AG04449 (cell line): Measurements from ENCODE around the gene HSPA12B.

Experiments used
- CTCF ChIA-PET: fragments of 350-600 bp; formaldehyde crosslinking; extraction: SDS; loops from one replicate; lab custom pipeline; 2021; ENCODE audit warnings: antibody characterized with exemption; lab: Yijun Ruan, JAX
- POLR2A ChIA-PET: fragments of 400-600, 350-600 bp; formaldehyde crosslinking; extraction: SDS; loops from one replicate; lab custom pipeline; 2020; ENCODE audit warnings: antibody characterized with exemption, inconsistent platforms; lab: Yijun Ruan, JAX
- DNase-seq: peaks from one replicate; pipeline ENCODE4 v3.0.0-alpha.2; 2010; ENCODE audit warnings: low read depth, low spot score
- H3K4me3 ChIP-seq: 2 replicates; pipeline ENCODE4 v1.5.1; 2011; ENCODE audit warnings: low read depth, mild to moderate bottlenecking, control low read depth, low read length
- TF ChIP-seq, protein P1 (sequence below): IDR thresholded peaks from one replicate; pipeline ENCODE4 v1.5.1; 2011; ENCODE audit warnings: mild to moderate bottlenecking, moderate library complexity, low read length, control low read depth, inconsistent platforms; ENCODE audit not compliant: insufficient read depth; ENCODE audit errors: missing control alignments

Gene HSPA12B

DNA sequence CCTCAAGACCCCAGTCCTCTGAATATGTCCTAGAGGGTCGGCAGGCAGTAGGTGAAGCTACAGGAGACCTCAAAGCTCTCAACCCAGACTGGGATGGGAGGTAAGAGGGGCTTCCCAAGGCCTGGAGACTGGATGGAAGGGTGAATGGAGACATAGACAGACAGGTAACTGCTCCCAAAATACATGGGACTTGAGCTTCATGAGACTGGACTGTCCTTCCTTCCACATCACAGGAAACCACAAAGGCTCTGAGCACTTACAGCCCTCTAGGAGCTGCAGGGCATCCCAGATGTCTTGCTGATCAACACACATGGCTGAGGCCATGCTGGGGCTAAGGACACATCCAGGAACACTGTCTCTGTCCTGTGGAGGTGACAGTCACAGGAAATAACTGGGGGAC, 11.6 kb downstream of the HSPA12B start:
- DNase-seq, result no peak
- ChIA-PET CTCF (interaction anchor here (1.0 to 11.2 kb wide), 5 partner anchors 9 to 67 kb away, joined by 3 to 119 read pairs (median 16); no protein-coding TSS in a partner anchor), POLR2A (no interaction called here)
- no peak overlapping the region for H3K4me3 ChIP-seq
- TF ChIP-seq, protein P1, sequence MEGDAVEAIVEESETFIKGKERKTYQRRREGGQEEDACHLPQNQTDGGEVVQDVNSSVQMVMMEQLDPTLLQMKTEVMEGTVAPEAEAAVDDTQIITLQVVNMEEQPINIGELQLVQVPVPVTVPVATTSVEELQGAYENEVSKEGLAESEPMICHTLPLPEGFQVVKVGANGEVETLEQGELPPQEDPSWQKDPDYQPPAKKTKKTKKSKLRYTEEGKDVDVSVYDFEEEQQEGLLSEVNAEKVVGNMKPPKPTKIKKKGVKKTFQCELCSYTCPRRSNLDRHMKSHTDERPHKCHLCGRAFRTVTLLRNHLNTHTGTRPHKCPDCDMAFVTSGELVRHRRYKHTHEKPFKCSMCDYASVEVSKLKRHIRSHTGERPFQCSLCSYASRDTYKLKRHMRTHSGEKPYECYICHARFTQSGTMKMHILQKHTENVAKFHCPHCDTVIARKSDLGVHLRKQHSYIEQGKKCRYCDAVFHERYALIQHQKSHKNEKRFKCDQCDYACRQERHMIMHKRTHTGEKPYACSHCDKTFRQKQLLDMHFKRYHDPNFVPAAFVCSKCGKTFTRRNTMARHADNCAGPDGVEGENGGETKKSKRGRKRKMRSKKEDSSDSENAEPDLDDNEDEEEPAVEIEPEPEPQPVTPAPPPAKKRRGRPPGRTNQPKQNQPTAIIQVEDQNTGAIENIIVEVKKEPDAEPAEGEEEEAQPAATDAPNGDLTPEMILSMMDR, result no peak

DNA sequence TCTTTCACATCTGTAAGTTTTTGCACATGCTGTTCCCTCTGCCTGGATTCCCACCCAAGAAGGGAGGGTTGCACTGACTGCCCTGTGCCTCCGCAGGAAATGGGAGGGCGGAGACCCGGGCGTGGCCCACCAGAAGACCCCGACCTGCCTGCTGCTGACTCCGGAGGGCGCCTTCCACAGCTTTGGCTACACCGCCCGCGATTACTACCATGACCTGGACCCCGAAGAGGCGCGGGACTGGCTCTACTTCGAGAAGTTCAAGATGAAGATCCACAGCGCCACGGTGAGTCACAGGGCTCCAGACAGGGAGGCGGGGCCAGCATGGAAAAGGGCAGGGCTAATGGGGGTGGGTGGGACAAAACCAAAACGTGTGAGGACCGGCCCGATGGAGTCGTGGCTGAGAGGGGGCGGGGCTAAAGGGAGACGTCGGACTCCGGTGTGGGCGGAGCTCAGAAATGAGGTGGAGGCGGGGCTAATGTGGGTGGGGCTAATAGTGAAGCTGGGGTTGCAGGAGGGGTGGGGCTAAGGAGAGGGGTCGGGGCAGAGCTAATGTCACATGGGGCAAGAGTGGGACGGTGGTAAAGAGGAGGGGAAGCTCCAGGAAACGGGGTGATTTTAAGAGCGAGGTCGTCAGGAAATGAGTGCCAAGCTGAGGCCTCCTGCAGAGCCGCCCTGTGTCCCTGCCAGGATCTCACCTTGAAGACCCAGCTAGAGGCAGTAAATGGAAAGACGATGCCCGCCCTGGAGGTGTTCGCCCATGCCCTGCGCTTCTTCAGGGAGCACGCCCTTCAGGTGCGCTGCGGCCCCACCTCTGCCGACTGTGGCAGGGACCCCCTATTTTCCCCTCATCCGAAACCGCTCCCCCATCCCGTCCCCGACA, 12.6 kb downstream of the HSPA12B start:
- DNase-seq, result no peak
- no peak overlapping the region for H3K4me3 ChIP-seq
- TF ChIP-seq, protein P1, result no peak
- POLR2A ChIA-PET, result interaction anchor here (0.7 kb wide), 1 partner anchor 73 kb away, joined by 4 read pairs; no protein-coding TSS in a partner anchor
- CTCF ChIA-PET, result interaction anchor here (3.1 to 11.2 kb wide), 3 partner anchors 12 to 68 kb away, joined by 16 to 119 read pairs (median 18); no protein-coding TSS in a partner anchor

DNA sequence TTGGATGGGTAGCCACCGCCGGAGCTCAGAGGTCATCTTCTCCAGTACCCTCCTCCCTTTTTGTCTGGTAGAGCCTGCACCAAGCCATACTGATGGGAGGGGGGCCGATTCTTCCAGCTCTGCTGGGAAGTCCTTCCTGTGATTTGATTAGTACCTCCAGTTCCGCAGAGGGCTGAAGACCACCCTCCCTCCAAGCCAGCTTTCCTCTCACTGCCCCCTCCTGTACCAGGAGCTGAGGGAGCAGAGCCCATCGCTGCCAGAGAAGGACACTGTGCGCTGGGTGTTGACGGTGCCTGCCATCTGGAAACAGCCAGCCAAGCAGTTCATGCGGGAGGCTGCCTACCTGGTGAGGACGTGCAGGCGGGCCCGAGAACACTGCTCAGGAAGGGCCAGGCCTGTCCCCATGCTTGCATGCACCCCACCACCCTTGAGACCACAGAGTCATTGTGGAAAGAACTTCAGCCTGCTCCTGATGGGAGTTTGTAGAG, 13.2 kb downstream of the HSPA12B start:
- CTCF ChIA-PET, result interaction anchor here (3.1 to 11.2 kb wide), 3 partner anchors 12 to 68 kb away, joined by 16 to 119 read pairs (median 18); no protein-coding TSS in a partner anchor
- TF ChIP-seq, protein P1, result no peak
- DNase-seq, result no peak
- POLR2A ChIA-PET, result no interaction called here
- no peak overlapping the region for H3K4me3 ChIP-seq

DNA sequence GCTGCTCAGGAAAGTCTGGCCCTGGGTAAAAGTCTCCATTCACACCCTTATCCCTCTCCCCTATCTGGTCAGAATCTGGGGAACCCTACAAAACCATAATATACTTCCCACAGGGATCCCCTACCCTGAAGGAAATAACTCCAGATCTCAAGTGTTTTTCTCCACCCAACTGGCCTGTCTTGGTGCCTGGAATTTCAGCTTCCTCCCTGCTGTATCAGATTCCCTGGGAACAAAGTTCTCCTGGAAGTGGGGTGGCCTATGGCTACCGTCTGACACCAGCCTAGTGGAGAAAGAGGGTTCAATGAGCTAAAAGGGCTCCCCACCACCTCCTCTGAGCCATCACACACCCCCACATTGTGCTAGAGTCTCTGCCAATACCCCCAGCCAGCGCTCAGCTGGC, 15.0 kb downstream of the HSPA12B start:
- TF ChIP-seq, protein P1, result no peak
- ChIA-PET POLR2A (no interaction called here), CTCF (interaction anchor here (1.5 to 11.2 kb wide), 3 partner anchors 10 to 345 kb away, joined by 4 to 119 read pairs (median 74); no protein-coding TSS in a partner anchor)
- no peak overlapping the region for H3K4me3 ChIP-seq
- DNase-seq, result no peak

DNA sequence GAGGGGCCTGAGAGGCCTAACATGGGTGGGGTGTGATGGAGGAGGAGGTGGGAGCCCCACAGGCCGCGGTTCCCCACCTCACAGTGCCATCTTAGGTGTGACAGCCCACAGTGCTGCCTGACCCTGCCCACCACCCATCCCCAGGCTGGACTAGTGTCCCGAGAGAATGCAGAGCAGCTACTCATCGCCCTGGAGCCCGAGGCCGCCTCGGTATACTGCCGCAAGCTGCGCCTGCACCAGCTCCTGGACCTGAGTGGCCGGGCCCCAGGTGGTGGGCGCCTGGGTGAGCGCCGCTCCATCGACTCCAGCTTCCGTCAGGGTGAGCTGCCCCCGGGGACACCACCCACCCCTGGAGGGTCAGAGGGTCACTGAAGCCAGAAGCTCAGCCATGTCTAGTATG, 15.6 kb downstream of the HSPA12B start:
- ChIA-PET CTCF (interaction anchor here (1.5 to 11.2 kb wide), 4 partner anchors 9 to 344 kb away, joined by 4 to 119 read pairs (median 40); no protein-coding TSS in a partner anchor), POLR2A (interaction anchor here (0.9 kb wide), 1 partner anchor 68 kb away, joined by 3 read pairs; no protein-coding TSS in a partner anchor)
- DNase-seq, result no peak

More for the DNA sequence above, 15.6 kb downstream of the HSPA12B start:
- no peak overlapping the region for H3K4me3 ChIP-seq
- TF ChIP-seq, protein P1, result no peak
